Activated CD4-positive, alpha-beta T cell treated with anti-CD3 and anti-CD28 coated beads for 24 hours (primary cell): ENCODE results near the gene SERPIND1.

Source experiments
- DNase-seq, 2 donors: peaks; one replicate each; pipeline ENCODE4 v3.0.0-alpha.2; 2020; ENCODE audit warnings: low read depth in 2 of 2

SERPIND1 gene

DNA sequence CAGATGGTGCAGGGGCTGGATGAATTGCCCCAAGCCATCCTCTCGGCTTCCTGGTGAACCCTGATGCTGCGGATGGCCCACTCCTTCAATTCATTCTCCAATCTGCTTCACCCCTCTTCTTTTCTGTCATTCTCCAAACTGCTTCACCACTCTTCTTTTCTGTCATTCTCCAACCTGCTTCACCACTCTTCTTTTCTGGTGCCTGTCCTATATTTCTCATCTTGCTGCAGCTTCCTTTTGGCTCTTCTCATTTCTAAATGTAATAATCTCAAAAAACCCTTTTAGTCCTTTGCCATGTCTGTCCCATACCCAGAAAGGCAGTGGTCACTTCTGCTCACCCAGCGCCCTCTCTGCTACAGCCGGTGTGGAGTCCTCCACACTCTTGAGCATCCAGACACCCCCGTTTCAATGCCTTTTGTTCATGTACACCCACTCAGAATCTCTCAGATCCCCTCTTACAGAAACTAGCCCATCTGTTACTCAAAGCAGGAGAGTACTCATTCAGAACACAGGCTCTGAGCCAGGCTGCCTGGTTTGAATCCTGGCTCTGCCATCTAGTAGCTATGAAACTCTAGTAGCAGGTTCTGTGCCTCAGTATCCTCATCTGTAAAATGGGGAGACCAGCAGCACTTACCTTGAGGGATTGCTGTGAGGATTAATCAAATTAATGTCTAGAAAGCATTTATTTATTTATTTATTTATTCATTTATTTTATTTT, 14.9 kb downstream of the SERPIND1 start:
- DNase-seq, result no peak

DNA sequence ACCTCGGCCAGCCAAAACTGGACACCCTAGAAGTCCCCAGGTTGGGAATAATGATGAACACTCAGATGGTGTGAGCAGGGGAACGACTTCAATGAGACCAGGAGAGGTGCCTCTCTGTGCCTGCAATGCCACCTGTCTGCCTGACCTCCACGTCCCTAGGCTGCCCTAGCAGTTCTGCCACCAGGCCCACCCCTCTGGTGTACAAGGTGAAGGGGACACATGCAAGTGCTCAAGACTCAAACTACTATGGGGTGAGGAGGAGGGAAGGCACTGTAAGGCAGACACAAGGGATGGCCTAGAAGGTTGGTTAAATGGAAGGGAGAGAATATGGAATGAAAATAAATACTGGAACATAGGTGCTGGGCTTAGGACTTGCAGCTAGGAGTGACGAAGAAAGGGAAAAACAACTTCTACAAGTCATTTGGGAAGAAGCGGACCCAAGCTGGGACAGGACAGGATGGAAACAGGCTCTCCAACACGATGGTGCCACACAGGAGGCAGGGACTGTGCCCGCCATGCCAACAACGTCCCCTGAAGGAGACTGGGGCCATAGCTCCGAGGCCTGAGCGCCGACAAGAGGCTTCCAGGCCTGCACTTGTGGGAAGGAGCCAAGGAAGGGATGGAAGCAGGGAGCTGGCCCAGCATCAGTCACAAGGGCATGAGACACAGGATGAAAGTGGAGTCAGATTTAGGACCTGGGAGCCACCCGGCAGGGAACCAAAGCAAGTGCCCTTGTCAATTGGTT, 18.5 kb downstream of the SERPIND1 start:
- no peak for DNase-seq

DNA sequence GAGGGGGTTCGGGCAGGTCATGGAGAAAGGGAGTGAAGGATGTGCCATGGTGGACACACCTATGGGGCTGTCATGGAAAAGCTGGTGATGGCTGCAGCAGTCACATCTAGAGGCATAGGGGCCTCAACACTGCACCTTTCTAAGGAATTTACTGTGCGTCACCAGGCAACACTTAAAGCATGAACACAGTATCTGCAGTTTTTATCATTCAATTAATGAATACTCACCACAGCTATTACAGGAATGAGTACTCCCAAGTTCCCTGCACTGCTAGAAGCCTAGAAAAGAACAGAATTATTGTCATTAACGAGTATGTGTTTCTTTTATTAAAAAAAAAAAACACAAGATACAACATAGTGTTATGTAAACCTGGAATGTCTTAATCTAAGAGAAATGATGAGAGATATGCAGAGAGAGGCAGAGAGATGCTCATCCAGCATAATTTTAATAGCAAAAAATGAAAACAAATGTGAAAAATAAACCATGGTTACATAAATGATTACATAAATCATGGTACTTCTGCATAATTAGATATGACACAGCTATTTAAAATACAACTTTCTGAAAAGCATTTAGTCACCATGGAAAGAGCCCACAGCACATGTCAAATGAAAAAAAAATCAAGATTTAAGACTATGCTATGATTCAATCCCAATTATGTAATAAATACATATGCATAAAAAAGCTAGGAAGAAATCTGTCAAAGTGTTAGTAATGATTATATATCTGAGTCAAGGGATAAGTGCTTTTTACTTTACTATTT, 19.2 kb downstream of the SERPIND1 start:
- DNase-seq, result no peak

DNA sequence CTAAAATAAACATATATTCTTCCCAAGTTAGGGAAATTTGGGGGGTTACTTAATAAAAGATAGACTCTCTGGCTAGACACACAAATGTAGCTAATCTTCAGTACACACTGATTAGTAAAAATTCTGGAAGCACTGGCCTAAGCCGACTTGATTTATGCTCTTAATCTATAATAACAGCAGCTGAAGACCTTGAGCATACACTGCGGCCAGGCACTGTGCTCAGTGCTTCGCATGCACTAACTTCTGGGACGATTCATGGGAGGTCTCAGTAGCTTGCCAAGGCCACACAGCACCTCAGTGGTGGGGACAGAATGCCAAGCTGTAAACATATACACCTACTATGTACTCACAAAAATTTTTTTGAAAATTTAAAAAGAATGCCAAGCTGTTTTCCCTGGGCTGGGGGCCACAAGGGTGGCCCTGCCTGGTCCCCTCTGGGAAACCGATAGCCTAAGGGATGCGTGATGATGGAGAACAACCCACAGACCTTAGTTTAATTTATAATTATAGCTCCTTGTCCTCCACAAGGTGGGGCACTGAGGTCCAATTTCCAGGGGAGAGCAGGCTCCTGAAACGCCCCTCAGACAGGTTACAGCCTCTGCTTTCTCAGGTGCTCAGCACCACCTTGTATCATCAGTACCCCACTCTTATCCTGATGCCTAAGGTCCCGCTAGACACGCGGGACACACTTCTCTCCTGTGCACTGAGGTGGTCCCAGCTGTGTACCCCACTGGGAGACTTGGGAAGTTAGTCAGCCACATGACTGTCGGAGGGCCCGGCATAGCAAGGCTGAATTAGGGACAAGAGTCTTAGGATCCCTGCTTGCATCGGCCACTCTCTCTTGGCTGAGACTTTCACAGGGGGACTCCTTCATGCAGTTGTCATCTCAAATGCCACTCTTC, 20.1 kb downstream of the SERPIND1 start:
- DNase-seq, result no peak

DNA sequence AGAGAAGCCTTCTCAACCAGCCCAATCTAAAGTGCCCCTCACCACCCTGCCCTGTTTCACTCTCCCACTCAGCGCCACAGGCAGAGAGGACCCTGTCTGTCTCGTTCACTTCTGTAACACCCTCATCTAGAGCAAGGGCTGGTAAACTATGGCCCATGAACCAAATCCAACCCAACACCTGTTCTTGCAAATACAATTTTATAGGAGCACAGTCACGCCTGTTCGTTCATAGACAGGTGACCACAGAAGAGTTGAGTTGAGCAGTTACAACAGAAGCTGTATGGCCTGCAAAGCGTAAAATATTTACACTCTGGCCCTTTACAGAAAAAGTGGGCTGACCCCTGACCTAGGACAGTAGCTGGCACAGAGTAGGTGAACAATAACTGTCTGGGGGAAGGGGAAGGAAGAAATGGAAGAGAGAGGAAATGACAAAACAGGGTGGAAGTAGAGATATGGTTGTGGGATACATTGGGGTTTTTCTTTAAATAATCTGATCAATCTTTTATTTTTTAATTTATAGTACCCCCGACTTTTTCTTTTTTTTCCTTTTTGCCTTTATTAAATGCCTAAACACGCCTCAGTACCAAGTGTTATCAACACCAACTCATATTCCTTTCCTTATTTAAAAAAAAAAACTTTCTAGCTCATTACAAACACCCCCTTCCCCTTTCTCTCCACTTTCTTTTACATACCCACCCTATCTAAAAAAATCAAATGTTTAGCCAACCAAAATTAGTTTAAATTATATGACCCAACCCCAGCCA, 20.9 kb downstream of the SERPIND1 start:
- no peak for DNase-seq

DNA sequence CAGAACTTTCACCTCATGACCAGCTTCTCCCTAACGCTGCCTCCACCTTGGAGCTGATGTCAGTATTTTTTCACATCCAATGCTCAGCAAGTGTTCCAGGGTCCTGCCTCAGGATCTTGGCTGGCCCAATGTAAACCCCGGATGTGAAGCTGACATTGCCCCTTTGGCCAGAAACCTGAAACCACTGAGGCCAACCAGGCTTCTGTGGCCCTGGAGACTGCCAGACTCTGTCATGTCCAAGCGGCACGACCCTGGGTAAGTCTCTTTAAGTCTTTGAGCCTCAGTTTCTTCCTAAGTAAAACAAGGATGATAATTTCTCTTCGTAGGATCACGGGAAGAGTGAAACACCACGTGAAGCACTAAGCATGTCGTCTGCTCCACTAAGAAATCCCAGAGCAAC, 22.8 kb downstream of the SERPIND1 start:
- no peak for DNase-seq

DNA sequence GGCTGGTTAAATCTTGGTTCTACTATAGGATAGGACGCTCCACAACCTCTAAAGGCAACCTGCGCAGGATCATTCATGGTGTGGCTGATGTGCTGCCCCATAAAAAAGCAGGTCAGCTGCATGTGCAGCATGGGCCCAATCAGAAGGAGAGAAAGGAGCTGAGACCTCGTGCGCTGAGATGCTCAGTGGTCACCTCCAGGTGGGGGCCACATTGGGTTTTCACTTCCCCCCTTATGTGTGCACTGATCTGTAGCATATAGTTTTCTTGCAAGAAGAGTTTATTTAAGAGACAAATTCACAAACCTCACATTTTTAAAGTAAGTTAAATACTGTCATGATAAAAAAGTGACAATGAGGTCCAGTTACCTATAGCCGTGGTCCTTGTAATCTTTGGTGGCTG, 24.3 kb downstream of the SERPIND1 start:
- no peak for DNase-seq

DNA sequence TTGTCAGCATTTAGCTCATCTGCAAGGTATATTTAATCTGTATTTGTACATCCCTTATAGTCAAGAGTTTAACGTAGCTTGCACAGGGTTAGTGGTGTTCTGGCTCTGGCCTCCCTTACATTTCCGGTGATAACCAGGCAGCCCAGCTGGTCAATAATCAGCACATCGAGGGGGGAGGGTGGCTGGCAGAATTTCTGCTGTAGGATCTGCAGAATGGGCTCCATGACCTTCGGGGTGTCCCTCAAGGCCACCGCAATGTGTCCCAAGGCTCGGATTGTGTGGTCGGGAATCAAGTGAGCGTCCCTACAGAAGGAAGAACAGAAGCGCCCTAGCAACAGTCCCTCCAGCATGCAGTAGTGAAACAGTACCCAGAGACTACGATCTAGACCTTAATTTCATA, 25.1 kb downstream of the SERPIND1 start:
- no peak for DNase-seq

DNA sequence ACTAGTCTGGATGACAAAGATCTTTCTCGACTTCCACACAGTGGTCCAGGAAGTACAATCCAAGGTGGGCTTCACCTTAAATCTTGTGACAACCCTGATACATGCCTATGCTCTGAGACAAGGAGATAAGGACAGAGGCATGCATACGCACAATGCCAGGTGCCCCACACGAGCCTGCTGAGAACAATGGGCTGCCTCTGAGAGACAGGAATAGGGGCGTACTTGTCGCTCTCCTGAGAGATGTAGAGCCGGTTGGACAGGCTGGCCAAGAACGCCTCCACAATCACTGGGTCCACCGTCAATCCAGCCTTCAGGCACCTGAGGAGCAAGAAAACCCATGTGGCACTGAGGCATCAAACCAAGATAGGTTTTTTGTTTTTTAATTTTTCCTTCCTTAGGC, 25.5 kb downstream of the SERPIND1 start:
- DNase-seq, result no peak

DNA sequence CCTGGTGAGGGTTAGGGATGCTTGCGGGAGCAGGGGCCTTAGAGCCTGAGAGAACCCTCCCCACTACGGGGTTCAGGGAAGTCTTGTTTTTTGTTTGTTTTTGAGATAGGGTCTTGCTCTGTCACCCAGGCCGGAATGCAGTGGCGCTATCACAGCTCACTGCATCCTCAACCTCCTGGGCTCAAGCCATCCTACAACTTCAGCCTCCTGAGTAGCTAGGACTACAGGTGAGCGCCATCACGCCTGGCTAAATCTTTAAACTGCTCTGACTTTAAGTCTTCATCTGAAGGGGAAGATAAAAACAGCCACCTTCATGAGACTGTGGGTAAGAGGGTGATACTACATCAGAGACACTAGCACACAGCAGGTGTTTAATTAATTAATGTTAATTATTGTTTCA, 28.5 kb downstream of the SERPIND1 start:
- DNase-seq, result no peak

DNA sequence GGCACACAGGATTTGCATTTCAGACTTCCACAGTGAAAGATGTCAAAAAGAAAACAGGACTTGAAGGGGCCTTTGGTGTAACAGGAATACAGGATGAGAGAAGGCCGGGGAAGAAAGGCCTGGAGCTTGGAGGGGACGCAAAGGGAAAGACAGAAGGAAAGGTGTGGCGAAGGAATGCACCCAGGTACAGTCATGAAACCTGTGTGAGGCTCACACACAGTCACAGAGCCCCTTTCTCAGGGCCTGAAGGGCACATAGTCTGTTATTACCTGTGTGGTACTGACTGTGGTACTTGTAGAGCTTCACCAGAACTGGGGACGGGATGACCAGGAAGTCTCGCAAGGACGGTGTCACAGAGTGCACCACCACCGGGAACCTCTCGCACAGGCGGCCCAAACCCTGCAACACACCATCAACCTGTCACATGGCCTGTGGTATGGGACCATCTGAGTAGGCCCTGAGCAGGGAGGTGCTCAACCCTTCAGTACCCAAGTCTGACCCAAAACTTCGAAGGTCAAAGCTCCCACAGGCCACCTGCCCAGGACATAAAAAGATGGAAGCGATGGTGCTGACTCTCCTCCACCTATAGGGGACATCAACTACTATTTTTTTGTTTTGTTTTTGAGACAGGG, 29.1 kb downstream of the SERPIND1 start:
- no peak for DNase-seq

DNA sequence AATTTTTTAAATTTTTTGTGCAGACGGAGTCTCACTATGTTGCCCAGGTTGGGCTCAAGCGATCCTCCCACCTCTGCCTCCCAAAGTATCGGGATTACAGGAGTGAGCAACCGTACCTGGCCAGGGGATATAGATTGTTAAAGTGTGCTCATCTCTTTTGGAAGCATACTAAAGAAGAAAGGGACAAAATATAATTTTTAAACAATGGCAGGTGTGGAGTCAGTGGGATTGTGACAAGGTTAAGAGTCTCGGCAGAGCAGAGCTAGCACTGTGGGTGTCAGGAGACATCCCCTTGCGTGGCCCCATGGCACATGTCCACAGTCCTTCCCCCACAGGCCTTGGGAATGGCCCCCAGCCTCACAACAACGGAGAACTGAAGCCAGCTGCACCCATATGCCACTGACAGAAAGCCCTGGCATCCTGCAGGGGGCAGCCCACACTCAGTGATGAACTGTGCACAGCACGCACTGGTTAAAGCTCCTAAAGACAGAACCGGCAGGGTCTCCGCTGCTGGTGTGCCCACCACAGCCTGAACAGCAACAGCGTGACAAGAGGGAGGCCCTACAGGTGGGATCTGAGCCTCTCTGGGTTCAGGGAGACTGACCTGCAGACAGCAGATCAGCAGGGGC, 29.9 kb downstream of the SERPIND1 start:
- DNase-seq, result no peak

DNA sequence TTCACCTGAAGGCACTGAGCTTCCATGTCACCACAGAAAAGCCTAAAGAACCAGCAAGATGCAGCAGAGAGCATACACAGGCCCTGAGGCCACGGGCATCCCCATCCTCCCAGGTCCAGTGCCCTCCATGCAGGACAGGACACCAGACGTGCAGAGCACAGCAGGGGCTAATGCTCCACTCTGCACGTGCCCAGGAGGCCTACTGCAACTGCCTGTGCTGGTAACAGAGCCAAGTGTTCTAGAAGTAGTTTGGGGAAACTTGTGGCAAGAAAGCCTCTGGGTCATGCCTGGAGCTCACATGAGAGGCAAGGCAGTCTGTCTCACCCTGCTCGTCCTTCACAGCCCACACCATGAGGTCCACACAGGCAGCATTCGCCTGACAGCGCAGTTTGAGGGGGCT, 30.7 kb downstream of the SERPIND1 start:
- no peak for DNase-seq

DNA sequence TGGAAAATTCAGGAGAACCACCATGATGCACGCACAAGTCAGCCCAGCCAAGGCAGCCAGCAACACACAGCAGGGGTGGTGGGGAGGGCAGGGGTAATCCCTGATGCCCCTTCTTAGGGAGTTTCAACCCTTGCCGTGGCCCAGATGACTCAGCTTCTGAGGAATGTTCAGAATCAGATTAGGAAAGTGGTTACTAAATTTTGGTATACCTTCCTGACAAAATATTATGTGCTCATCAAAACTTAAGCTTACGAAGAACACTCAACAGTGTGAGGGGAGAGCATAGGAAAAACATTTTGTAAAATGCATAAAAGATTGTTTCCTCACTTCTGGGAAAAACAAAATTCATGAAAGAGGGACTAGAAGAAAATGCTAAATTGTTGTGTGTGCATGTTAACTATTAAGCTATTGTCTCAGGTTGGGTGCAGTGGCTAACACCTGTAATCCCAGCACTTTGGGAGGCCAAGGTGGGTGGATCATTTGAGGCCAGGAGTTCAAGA, 32.1 kb downstream of the SERPIND1 start:
- DNase-seq, result no peak

DNA sequence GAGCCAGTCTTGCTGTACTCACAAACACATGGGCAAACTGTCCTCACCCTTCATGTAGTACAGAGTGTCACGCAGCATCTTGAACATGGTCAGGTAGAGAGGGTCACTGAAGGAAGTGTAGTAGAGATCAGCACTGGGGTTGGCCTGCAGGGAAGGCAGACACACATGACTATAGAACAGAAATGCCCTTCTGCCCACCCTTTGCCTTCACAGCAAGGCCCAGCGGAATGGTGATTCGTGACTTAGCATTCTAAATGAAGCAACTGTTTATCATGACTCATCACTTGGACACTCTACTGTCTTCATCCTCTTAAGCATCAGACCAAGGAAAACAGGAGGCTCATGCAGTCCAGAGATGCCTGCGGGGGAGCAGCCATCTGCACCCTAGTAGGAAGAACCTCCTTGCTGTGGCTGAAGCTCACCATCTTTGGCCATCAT, 33.4 kb downstream of the SERPIND1 start:
- DNase-seq, result no peak

DNA sequence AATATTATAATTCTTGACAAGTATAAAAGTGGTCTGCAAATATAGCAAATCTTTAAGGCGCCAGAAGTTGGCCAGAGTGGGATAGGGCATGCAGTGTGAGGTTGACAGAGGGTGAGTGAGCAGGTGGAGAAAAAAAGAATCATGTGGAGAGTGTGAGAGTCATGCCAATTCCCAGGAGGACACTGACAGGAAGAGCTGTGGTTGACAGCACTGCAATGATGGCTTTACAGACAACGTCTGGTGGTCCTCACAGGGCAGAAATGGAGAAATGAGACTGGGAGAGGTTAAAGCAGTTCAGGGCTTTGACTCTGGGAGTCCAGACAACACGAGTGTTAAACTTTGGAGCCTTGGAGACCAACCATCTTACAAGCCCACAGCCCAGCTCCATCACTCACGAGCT, 34.9 kb downstream of the SERPIND1 start:
- no peak for DNase-seq

DNA sequence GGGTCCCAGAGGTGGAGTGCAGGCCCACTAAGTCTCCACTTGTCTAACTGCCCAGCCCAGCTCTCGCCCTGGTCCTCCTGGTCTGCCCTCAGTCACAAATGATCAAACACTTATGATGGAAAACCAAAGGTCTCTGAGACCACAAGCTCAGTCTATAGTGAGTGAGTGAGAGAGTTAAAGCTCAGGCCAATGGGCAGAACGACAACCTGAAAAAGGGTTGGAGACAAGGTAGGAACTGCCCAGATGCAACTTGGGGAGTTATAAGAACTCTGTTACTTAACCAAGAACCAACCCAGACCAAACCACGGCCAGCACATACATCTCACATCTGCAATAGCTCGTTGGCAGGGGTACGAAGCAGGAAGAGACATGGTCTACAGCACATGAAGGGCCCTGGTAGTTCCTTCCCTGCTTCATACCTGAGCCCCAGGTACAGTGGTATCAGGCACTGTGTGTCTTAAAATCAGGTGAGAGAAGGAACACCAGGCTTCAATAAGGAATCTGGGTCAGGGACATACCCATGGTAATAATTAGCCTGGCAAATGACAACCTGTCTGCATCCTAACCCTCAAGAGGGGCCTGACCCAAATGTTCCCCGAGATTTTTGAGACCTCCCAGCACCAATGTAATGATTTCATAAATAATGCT, 35.7 kb downstream of the SERPIND1 start:
- DNase-seq, result no peak

DNA sequence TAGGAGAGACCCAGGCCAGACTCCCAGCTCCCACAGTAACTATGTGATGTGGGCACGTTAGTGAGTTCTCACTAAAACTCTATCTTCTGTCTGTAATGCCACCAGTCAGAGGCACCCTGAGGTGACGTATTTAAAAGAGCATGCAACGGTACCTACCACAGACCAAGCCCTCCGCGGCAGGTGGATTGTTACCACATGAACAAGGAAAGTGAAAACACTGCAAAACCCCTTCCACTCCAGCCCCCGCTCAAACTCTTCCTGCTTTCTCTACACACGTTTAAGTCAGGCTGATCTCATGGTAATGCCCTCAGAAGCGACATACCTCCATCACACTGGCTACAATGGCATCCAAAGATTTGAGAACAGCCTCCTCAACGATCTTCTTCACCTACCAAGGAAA, 36.7 kb downstream of the SERPIND1 start:
- DNase-seq, result peak in 1 of 2 donors; percentile 1

DNA sequence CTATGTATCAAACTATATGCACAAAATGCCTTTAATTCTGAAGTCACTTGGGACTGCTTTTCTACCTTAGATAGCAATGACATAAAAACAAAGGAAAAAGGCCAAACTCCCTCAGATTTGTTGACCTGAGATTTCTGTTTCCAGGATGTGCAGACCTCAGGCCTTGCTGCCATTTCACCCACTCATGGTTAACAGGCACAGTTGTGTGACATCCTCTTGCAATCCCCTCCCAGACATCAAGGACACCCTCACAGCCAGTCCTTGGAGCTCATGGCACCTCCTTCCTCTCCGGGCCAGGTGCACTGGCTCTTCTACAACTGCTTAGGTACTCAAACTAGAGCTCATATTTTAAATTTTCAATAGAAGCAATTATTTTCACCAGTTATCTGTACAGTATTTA, 37.3 kb downstream of the SERPIND1 start:
- DNase-seq, result no peak
